GM10248 (cell line): ENCODE measurements around the gene PKDCC.

Experiments used
- CTCF ChIA-PET: fragments of 300-600 bp; sonication (Branson Sonifier 250); formaldehyde crosslinking; extraction: SDS; loops from one replicate; lab custom pipeline; 2021; ENCODE audit warnings: antibody characterized with exemption; lab: Yijun Ruan, JAX
- POLR2A ChIA-PET: fragments of 350-650 bp; sonication (Branson Sonifier 250); formaldehyde crosslinking; extraction: SDS; loops from one replicate; lab custom pipeline; 2020; ENCODE audit warnings: antibody characterized with exemption; lab: Yijun Ruan, JAX
- DNase-seq: peaks from one replicate; pipeline ENCODE4 v3.0.0; 2012; ENCODE audit errors: extremely low spot score
- CTCF ChIP-seq: IDR thresholded peaks from 2 replicates; pipeline ENCODE4 v1.5.1; 2012; ENCODE audit warnings: mild to moderate bottlenecking, low read depth; ENCODE audit errors: extremely low read depth, missing control alignments, control extremely low read depth

The PKDCC gene

GRCh38 chr2:42051543-42052235, 3.9 kb downstream of the PKDCC start:
- ChIA-PET CTCF (interaction anchor here (1.3 to 2.1 kb wide), 3 partner anchors 10 to 182 kb away, joined by 4 to 8 read pairs (median 7); no protein-coding TSS in a partner anchor), POLR2A (no interaction called here)
- no peak for DNase-seq
- no peak for TF ChIP-seq CTCF

DNA sequence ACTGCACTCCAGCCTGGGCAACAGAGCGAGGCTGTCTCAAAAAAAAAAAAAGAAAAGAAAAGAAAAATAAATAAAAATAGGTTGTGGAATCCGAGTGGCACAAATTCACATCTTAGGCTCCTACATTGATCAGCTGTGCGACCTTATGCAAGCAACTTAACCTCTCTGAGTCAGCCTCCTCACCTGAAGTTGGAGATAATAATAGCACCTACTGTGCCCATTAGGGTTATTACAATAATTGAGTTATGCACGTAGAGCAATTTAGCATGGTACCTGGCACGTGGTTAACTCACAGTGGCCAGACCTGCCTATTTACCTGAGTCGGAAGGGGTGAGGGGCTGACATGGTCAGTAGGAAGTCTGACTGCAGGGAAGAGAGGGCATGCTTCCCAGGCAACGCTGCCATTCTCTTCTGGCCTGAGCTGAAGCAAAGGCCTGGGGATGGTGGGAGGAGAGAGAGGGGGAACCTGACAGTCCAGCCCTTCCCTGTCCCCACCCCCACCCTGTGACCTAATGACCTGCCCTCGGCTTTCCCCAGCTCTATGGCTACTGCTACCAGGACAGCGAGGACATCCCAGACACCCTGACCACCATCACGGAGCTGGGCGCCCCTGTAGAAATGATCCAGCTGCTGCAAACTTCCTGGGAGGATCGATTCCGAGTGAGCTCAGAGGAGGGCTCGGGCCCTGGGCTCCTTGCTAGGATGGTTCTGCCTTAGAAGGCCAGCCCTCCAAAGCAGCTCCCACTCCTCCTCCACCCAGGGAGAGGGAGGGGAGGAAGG, 5.1 kb downstream of the PKDCC start:
- no peak for TF ChIP-seq CTCF
- no peak for DNase-seq
- POLR2A ChIA-PET: no interaction called here
- CTCF ChIA-PET: interaction anchor here (1.3 to 2.1 kb wide), 3 partner anchors 11 to 184 kb away, joined by 4 to 8 read pairs (median 7); no protein-coding TSS in a partner anchor

DNA sequence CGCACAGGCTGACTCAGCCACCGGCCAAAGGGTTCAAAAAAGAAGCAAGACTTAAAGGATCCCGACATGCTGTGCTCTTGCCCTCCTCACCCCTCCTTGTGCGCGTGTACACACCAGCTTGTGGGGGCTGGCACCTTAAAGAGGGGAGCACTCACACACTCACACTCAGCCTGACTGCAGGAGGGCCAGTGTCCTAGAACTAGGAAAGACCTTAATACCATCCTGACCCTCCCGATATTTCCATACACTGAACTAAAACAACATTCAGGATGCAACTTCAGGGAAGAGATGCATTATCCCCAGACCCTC, 5.6 kb downstream of the PKDCC start:
- ChIA-PET POLR2A (no interaction called here), CTCF (interaction anchor here (1.6 to 2.1 kb wide), 3 partner anchors 34 to 184 kb away, joined by 4 to 8 read pairs (median 8); no protein-coding TSS in a partner anchor)
- no peak for TF ChIP-seq CTCF
- DNase-seq: no peak

DNA sequence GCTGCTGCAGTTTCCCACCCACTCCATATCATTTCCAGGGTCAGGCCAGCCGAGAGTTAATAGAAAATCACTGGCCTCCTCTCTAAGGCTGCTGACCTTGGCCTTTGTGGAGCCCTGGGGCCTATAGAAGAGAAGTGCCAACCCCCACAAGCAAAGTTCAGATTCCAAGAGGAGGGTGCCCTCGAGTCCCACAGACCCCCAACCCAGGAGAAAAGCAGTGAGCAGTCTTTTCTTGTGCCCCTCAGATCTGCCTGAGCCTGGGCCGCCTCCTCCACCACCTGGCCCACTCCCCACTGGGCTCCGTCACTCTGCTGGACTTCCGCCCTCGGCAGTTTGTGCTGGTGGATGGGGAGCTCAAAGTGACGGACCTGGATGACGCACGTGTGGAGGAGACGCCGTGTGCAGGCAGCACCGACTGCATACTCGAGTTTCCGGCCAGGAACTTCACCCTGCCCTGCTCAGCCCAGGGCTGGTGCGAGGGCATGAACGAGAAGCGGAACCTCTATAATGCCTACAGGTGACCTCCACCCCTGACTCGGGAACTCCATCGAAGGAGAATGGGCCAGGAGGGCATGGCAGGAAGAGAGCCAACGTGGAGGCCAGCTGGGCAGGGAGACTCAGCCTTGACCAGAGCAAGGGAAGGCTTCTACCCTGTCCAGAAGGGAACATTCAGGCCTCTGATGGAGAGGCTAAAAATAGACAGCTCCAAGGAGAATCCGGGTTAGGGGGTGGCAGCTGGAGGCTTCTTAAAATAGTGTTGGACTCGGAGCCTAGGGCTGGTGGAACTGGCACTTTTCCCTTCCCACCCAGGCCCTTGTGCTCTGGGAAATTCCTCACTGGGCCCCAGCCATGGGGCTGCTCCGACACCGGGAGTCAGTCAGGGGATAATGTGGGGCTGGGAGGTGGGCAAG, 6.2 kb downstream of the PKDCC start:
- POLR2A ChIA-PET: no interaction called here
- no peak for TF ChIP-seq CTCF
- CTCF ChIA-PET: interaction anchor here (1.6 to 2.2 kb wide), 3 partner anchors 15 to 184 kb away, joined by 4 to 8 read pairs (median 4); no protein-coding TSS in a partner anchor
- no peak for DNase-seq

DNA sequence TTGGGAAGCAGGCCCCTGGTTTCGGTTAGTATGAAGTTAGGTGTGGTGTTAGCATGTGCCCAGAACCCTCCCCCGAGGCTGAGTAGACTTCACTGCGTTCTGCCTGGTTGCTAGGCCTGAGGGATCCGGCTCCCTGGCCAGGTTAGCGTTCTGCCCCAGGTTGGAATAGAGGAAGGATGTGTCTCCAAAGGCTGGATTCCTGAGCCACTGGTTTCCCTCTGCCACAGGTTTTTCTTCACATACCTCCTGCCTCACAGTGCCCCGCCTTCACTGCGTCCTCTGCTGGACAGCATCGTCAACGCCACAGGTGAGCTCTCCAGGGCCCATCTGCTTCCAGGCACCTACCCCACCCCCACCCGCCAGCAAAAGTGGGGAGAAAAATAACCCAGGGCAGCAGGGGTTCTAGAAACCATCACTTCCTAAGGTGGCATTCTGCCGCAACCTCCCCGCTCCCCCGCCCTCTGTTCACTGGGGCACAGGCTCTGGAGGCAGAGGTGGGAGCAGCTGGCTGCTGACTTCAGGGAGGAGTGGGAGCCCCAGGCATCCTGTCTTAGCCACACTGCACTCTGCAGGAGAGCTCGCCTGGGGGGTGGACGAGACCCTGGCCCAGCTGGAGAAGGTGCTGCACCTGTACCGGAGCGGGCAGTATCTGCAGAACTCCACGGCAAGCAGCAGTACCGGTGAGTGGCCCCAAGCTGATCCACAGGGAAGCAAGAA, 7.1 kb downstream of the PKDCC start:
- DNase-seq: no peak
- ChIA-PET POLR2A (no interaction called here), CTCF (interaction anchor here (1.1 to 2.2 kb wide), 4 partner anchors 9 to 184 kb away, joined by 3 to 8 read pairs (median 4); no protein-coding TSS in a partner anchor)
- TF ChIP-seq CTCF: no peak
